OCI-LY1 (cell line): ENCODE data around the gene TMEM79.

Source experiments
- EZH2 ChIP-seq: fragments of 200-600 bp; sonication (generic), shearing (Covaris generic); IDR thresholded peaks from 2 replicates; pipeline ENCODE4 v1.8.0; 2017; ENCODE audit warnings: borderline replicate concordance, mixed run types, mild to moderate bottlenecking, antibody characterized with exemption, low read length, moderate library complexity, mixed read lengths
- TF ChIP-seq, protein P1 (sequence below): fragments of 200-600 bp; sonication (generic), shearing (Covaris generic); IDR thresholded peaks from 2 replicates; pipeline ENCODE4 v1.5.1; 2017; ENCODE audit warnings: mild to moderate bottlenecking, antibody characterized with exemption, low read length, moderate library complexity, mixed read lengths

DNA sequence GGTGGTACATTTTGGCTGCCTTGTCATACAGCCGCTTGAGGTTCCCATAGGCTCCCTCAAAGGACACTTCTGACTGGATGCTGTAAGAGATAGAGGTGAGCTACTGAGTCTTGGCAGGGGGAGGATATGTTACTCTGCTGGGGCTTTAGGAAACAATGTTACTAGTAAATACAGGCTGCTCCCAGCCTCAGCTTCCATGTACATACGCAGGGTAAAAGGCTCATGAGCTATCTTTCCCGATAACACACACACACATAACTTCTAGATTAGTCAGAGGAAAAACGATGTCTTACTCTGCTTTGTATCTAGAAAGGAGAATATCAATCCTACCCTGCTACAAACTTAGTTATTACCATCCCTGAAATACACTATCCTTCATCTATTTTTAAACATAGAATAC lies 15.8 kb upstream of the TMEM79 start:
- TF ChIP-seq, protein P1, sequence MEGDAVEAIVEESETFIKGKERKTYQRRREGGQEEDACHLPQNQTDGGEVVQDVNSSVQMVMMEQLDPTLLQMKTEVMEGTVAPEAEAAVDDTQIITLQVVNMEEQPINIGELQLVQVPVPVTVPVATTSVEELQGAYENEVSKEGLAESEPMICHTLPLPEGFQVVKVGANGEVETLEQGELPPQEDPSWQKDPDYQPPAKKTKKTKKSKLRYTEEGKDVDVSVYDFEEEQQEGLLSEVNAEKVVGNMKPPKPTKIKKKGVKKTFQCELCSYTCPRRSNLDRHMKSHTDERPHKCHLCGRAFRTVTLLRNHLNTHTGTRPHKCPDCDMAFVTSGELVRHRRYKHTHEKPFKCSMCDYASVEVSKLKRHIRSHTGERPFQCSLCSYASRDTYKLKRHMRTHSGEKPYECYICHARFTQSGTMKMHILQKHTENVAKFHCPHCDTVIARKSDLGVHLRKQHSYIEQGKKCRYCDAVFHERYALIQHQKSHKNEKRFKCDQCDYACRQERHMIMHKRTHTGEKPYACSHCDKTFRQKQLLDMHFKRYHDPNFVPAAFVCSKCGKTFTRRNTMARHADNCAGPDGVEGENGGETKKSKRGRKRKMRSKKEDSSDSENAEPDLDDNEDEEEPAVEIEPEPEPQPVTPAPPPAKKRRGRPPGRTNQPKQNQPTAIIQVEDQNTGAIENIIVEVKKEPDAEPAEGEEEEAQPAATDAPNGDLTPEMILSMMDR: no peak
- TF ChIP-seq EZH2: no peak
